ENCODE results near the gene TIMM8A. TPM values are rescaled to one million over a fixed set of nuclear protein-coding genes. Genes with fewer than 3 reads are reported as not detected.
A peak's percentile ranks its signal among the peaks of the same experiment; 100 is the strongest.

The TIMM8A gene
- polyA plus RNA-seq, 4 donors = 3.8 to 23.5 (median 10.4) TPM

DNA sequence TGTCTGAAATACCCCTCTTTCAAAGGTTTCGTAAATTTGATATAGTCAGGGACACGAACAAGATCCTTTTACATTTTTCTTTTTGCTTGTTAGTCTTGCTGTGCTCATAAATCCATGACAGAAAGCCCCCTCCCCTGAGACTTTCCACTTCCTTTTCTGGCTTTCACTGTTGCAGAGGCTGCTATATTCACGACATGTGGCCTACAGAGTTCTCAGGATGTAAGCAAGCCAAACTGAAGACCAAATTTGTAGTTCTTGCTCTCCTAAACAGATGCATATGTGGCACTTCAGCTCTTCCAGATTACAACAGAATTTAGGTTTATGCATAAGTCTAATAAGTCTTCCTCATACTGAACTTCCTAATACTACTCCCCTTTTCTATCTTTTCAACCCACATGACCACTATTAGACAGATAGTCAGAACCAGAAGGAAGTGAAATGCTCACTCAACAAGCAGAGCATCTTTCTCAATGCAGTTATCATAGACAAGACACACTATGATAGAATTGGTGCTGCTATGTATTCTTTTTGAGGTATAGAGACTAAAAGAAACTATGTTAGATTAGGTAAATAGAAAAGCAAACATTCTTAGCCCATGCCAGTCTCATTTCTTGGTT lies 22.5 kb upstream of the TIMM8A start:
- no peaks in the 10 kb centered on the region for H3K36me3 ChIP-seq (ENCODE audit: control insufficient read depth in 3 of 3, insufficient read depth in 2 of 3, low read depth in 1 of 3, low read length in 3 of 3)
- no peaks in the 10 kb centered on the region for H3K9me3 ChIP-seq (ENCODE audit: control insufficient read depth in 2 of 2, insufficient read depth in 1 of 2, low read depth in 1 of 2, low read length in 1 of 2)
- DNase-seq = no peak
- no peak overlapping the region for H3K27ac ChIP-seq (ENCODE audit: low read depth in 1 of 3, low read length in 2 of 3)
- no peaks in the 10 kb centered on the region for H3K27me3 ChIP-seq (ENCODE audit: control insufficient read depth in 3 of 3, insufficient read depth in 3 of 3, low read length in 3 of 3)
- no peak overlapping the region for H3K4me3 ChIP-seq (ENCODE audit: low read depth in 1 of 3, low read length in 3 of 3)
- no peaks in the 10 kb centered on the region for H3K4me1 ChIP-seq (ENCODE audit: control insufficient read depth in 3 of 3, insufficient read depth in 2 of 3, low read depth in 1 of 3, low read length in 2 of 3)
- 54 to 70% (median 54%) methylated on average over 3 of the region's 3 CpGs for WGBS, 3 donors
- no peak for FAIRE-seq

DNA sequence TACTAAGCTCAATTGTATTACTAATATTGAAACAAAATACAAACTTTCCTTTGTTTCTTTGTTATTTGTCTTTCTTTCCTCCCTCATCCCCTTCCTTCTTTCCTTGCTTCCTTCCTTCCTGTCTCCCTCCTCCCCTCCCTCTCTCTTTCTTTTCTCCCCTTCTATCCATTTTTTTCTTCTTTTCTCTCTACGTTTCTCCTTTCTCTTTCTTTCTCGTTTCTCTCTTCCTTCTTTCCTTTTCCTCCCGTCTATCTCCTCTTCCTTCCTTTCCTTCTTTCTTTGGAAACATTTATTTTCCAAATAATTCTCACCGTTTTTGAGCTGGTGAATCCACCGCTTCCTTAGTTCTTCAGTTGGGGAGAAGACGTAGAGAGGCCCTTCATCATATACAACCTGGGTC lies 21.1 kb upstream of the TIMM8A start:
- Histone ChIP-seq H3K4me3 (ENCODE audit: low read depth in 1 of 3, low read length in 3 of 3) (no peak overlapping the region), H3K27me3 (ENCODE audit: control insufficient read depth in 3 of 3, insufficient read depth in 3 of 3, low read length in 3 of 3) (no peaks in the 10 kb centered on the region), H3K36me3 (ENCODE audit: control insufficient read depth in 3 of 3, insufficient read depth in 2 of 3, low read depth in 1 of 3, low read length in 3 of 3) (no peaks in the 10 kb centered on the region), H3K9me3 (ENCODE audit: control insufficient read depth in 2 of 2, insufficient read depth in 1 of 2, low read depth in 1 of 2, low read length in 1 of 2) (no peaks in the 10 kb centered on the region), H3K27ac (ENCODE audit: low read depth in 1 of 3, low read length in 2 of 3) (no peak overlapping the region), H3K4me1 (ENCODE audit: control insufficient read depth in 3 of 3, insufficient read depth in 2 of 3, low read depth in 1 of 3, low read length in 2 of 3) (no peaks in the 10 kb centered on the region)
- 67 to 78% (median 76%) methylated on average over 6 of the region's 6 CpGs for WGBS, 3 donors
- no peak for DNase-seq
- FAIRE-seq = no peak

DNA sequence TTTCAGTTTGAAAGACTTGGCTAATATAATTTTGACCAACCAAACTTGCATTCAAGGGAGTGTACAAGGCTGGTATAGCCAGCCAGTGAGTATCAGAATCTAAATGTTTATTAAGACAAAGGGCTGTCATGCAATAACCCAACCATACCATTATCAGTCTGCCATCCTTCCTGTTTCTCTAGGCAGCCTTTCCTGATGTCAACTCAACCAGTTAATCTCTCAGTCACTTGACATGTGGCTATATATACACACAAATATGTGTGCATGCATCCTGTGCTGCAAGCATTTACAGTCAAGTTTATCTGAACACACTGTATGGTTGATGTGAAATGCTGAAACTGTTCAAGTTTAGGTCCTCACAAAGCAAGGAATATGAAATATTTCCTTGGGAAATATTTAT lies 20.3 kb upstream of the TIMM8A start:
- no peak overlapping the region for H3K27ac ChIP-seq (ENCODE audit: low read depth in 1 of 3, low read length in 2 of 3)
- H3K9me3 ChIP-seq (ENCODE audit: control insufficient read depth in 2 of 2, insufficient read depth in 1 of 2, low read depth in 1 of 2, low read length in 1 of 2) = no peaks in the 10 kb centered on the region
- no peaks in the 10 kb centered on the region for H3K36me3 ChIP-seq (ENCODE audit: control insufficient read depth in 3 of 3, insufficient read depth in 2 of 3, low read depth in 1 of 3, low read length in 3 of 3)
- no peaks in the 10 kb centered on the region for H3K27me3 ChIP-seq (ENCODE audit: control insufficient read depth in 3 of 3, insufficient read depth in 3 of 3, low read length in 3 of 3)
- H3K4me3 ChIP-seq (ENCODE audit: low read depth in 1 of 3, low read length in 3 of 3) = no peak overlapping the region
- FAIRE-seq (no peak), DNase-seq (no peak)
- H3K4me1 ChIP-seq (ENCODE audit: control insufficient read depth in 3 of 3, insufficient read depth in 2 of 3, low read depth in 1 of 3, low read length in 2 of 3) = no peaks in the 10 kb centered on the region

DNA sequence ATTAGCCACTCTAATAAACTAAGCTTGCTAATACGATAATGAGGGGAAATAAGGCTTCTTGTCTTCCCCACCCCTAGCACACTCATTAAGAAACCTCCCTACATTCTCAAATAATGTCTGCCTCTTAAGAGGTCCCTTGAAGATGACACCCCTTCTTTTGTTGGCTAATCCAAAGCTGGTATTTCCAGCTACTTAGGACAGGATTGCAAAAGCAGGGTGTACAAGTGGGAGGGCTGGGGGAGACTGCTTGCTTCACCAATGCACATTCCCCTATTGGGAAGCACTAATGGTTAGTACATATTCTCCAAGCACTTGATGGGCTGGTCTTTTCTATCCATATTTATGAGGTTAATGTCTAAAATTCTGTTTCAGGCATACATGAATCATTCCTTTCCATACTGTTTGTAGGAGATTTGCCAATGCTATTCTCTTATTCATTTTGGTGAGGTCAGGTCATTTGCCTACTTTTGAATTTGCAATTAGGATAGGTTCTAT lies 16.8 kb upstream of the TIMM8A start:
- no peaks in the 10 kb centered on the region for H3K4me1 ChIP-seq (ENCODE audit: control insufficient read depth in 3 of 3, insufficient read depth in 2 of 3, low read depth in 1 of 3, low read length in 2 of 3)
- H3K36me3 ChIP-seq (ENCODE audit: control insufficient read depth in 3 of 3, insufficient read depth in 2 of 3, low read depth in 1 of 3, low read length in 3 of 3) = no peaks in the 10 kb centered on the region
- no peaks in the 10 kb centered on the region for H3K9me3 ChIP-seq (ENCODE audit: control insufficient read depth in 2 of 2, insufficient read depth in 1 of 2, low read depth in 1 of 2, low read length in 1 of 2)
- DNase-seq (no peak), FAIRE-seq (no peak)
- H3K27me3 ChIP-seq (ENCODE audit: control insufficient read depth in 3 of 3, insufficient read depth in 3 of 3, low read length in 3 of 3) = no peaks in the 10 kb centered on the region
- H3K4me3 ChIP-seq (ENCODE audit: low read depth in 1 of 3, low read length in 3 of 3) = no peak overlapping the region
- no peak overlapping the region for H3K27ac ChIP-seq (ENCODE audit: low read depth in 1 of 3, low read length in 2 of 3)
- WGBS, 3 donors = 89 to 100% (median 92%) methylated on average over 1 of the region's 1 CpG

DNA sequence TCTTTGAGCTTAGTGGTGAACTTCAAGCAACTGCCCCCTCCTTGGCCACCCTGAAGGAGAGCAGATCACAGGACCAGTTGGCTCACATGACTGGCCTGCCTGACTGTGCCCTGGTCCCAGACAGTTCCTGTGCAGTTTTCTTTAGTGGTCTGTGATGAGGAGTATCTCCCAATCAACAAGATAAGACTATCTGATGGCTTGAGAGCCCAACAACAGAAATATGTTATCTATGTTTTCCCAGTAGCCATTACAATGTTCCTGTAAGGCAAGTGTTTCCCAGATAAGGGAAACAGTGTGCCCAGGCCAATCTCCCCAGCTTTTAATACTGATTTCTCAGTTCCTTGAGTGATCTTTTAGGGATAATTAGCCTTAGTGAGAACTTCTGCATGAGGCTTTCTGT lies 14.2 kb upstream of the TIMM8A start:
- H3K4me1 ChIP-seq (ENCODE audit: control insufficient read depth in 3 of 3, insufficient read depth in 2 of 3, low read depth in 1 of 3, low read length in 2 of 3) = no peaks in the 10 kb centered on the region
- no peak for FAIRE-seq

DNA sequence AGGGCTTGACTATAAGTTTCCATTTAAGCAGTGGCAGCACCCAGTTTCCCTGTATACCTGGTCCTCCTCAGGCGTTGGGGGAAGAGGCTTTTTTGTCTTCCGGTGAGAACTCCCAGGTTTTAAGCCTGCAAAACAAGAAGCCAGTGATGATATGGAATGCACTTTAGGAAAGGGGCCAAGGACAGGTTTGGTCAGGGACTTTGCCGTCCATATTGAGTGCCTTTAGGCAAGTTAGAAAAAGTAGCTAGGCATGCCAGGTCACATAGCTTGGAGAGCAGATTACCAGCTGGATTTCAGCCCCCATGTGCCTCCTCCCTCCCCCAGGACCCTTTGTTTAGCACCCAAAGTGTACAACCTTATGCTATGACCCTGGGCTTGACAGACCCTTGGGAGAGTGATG lies 13.6 kb upstream of the TIMM8A start:
- Histone ChIP-seq H3K4me3 (ENCODE audit: low read depth in 1 of 3, low read length in 3 of 3) (no peak overlapping the region), H3K36me3 (ENCODE audit: control insufficient read depth in 3 of 3, insufficient read depth in 2 of 3, low read depth in 1 of 3, low read length in 3 of 3) (no peaks in the 10 kb centered on the region), H3K9me3 (ENCODE audit: control insufficient read depth in 2 of 2, insufficient read depth in 1 of 2, low read depth in 1 of 2, low read length in 1 of 2) (no peaks in the 10 kb centered on the region), H3K27ac (ENCODE audit: low read depth in 1 of 3, low read length in 2 of 3) (no peak overlapping the region), H3K27me3 (ENCODE audit: control insufficient read depth in 3 of 3, insufficient read depth in 3 of 3, low read length in 3 of 3) (no peaks in the 10 kb centered on the region), H3K4me1 (ENCODE audit: control insufficient read depth in 3 of 3, insufficient read depth in 2 of 3, low read depth in 1 of 3, low read length in 2 of 3) (no peaks in the 10 kb centered on the region)
- DNase-seq = no peak
- 67 to 93% (median 82%) methylated on average over 3 of the region's 3 CpGs for WGBS, 3 donors
- FAIRE-seq = no peak

More for the DNA sequence above, 14.2 kb upstream of the TIMM8A start:
- Histone ChIP-seq H3K4me3 (ENCODE audit: low read depth in 1 of 3, low read length in 3 of 3) (no peak overlapping the region), H3K27me3 (ENCODE audit: control insufficient read depth in 3 of 3, insufficient read depth in 3 of 3, low read length in 3 of 3) (no peaks in the 10 kb centered on the region), H3K9me3 (ENCODE audit: control insufficient read depth in 2 of 2, insufficient read depth in 1 of 2, low read depth in 1 of 2, low read length in 1 of 2) (no peaks in the 10 kb centered on the region), H3K36me3 (ENCODE audit: control insufficient read depth in 3 of 3, insufficient read depth in 2 of 3, low read depth in 1 of 3, low read length in 3 of 3) (no peaks in the 10 kb centered on the region), H3K27ac (ENCODE audit: low read depth in 1 of 3, low read length in 2 of 3) (no peak overlapping the region)
- DNase-seq = no peak

DNA sequence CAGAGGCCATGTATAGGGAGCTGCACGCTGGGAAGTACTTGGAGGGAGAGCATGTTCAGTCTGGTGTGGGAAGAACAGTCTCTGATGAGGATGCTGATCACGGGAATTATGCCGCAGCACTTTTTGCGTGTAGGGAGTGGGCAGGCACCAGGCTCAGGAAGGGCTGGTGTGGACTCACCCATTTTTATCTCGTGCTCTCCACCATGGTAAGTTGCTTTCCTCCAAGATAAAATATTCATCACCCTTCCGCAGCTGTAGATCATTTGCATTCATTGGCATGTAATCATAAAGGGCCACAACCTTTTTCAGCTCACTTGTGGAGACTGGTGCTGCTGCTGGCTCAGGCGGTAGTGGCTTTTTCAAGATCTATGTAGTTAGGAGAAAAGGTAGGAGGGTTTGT lies 11.8 kb upstream of the TIMM8A start:
- no peak for FAIRE-seq
- no peak for DNase-seq
- no peaks in the 10 kb centered on the region for H3K4me1 ChIP-seq (ENCODE audit: control insufficient read depth in 3 of 3, insufficient read depth in 2 of 3, low read depth in 1 of 3, low read length in 2 of 3)
- no peak overlapping the region for H3K4me3 ChIP-seq (ENCODE audit: low read depth in 1 of 3, low read length in 3 of 3)
- WGBS, 3 donors = 68 to 83% (median 71%) methylated on average over 7 of the region's 7 CpGs
- H3K27ac ChIP-seq (ENCODE audit: low read depth in 1 of 3, low read length in 2 of 3) = no peak overlapping the region
- no peaks in the 10 kb centered on the region for H3K36me3 ChIP-seq (ENCODE audit: control insufficient read depth in 3 of 3, insufficient read depth in 2 of 3, low read depth in 1 of 3, low read length in 3 of 3)
- H3K27me3 ChIP-seq (ENCODE audit: control insufficient read depth in 3 of 3, insufficient read depth in 3 of 3, low read length in 3 of 3) = no peaks in the 10 kb centered on the region
- H3K9me3 ChIP-seq (ENCODE audit: control insufficient read depth in 2 of 2, insufficient read depth in 1 of 2, low read depth in 1 of 2, low read length in 1 of 2) = no peaks in the 10 kb centered on the region

DNA sequence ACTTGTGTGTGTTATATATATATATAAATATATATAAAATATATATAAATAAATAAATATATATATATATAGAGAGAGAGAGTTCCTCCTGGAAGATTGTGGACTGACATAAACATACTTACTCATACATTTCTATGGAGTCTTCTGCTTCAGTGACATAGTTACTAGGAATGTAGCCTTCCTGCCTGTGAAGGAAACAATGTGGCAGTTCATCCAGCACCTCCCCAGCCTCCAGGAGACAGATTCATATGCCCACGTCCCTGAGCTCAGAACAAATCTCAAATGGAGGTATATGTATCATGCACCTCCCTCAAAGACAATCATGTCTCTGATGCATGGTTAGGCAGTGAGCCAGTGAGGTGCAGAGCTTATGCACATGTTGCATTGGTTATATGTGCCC lies 11.4 kb upstream of the TIMM8A start:
- no peak for FAIRE-seq
- H3K4me1 ChIP-seq (ENCODE audit: control insufficient read depth in 3 of 3, insufficient read depth in 2 of 3, low read depth in 1 of 3, low read length in 2 of 3) = no peaks in the 10 kb centered on the region
- H3K27me3 ChIP-seq (ENCODE audit: control insufficient read depth in 3 of 3, insufficient read depth in 3 of 3, low read length in 3 of 3) = no peaks in the 10 kb centered on the region
- H3K4me3 ChIP-seq (ENCODE audit: low read depth in 1 of 3, low read length in 3 of 3) = no peak overlapping the region
- H3K27ac ChIP-seq (ENCODE audit: low read depth in 1 of 3, low read length in 2 of 3) = no peak overlapping the region
- H3K9me3 ChIP-seq (ENCODE audit: control insufficient read depth in 2 of 2, insufficient read depth in 1 of 2, low read depth in 1 of 2, low read length in 1 of 2) = no peaks in the 10 kb centered on the region
- WGBS, 3 donors = 41 to 81% (median 67%) methylated on average over 1 of the region's 1 CpG
- no peak for DNase-seq
- no peaks in the 10 kb centered on the region for H3K36me3 ChIP-seq (ENCODE audit: control insufficient read depth in 3 of 3, insufficient read depth in 2 of 3, low read depth in 1 of 3, low read length in 3 of 3)

DNA sequence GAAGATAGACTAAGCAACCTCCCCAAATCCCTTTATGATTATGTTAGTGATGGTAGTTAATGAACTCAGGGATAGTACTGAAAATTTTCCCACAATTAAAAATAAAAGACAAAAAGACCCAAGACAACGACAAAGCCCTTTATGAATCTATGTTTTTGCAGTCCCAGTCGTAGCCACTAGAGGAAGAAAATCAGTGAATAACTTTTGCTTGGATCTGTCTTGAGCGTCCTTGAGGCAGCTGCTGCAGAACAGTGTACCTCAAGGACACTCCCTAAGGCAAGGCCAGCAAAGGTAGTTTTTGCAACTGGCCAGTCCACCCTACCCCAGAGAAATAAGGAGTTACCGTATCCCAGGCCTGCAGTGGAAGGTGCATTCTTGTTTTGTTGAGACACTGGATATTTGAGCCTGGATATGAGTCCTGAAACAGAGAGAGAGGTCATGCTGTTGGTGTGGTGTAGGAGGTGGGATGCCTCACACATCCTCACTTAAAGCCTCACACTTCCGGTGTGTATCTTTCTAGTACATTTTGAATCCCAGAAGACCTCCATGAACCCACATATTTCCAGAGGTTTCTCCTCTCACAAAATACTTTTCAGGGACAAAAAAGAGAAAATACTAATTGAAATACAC lies 8.7 kb upstream of the TIMM8A start:
- Histone ChIP-seq H3K36me3 (ENCODE audit: control insufficient read depth in 3 of 3, insufficient read depth in 2 of 3, low read depth in 1 of 3, low read length in 3 of 3) (no peaks in the 10 kb centered on the region), H3K4me1 (ENCODE audit: control insufficient read depth in 3 of 3, insufficient read depth in 2 of 3, low read depth in 1 of 3, low read length in 2 of 3) (no peaks in the 10 kb centered on the region), H3K9me3 (ENCODE audit: control insufficient read depth in 2 of 2, insufficient read depth in 1 of 2, low read depth in 1 of 2, low read length in 1 of 2) (no peaks in the 10 kb centered on the region), H3K27ac (ENCODE audit: low read depth in 1 of 3, low read length in 2 of 3) (no peak overlapping the region), H3K4me3 (ENCODE audit: low read depth in 1 of 3, low read length in 3 of 3) (no peak overlapping the region), H3K27me3 (ENCODE audit: control insufficient read depth in 3 of 3, insufficient read depth in 3 of 3, low read length in 3 of 3) (no peaks in the 10 kb centered on the region)
- WGBS, 3 donors = 33 to 44% (median 42%) methylated on average over 5 of the region's 5 CpGs
- FAIRE-seq (no peak), DNase-seq (peak; percentile 9 to 13)
